ENCODE measurements around the gene PTBP2. TPM values are rescaled to one million over a fixed set of nuclear protein-coding genes. Genes with fewer than 3 reads are reported as not detected.

The PTBP2 gene
- total and polyA plus RNA-seq, 7 donors, result 5.5 to 20.3 (median 9.3) TPM

GRCh38 chr1:96764469-96764868 is 42.9 kb downstream of the PTBP2 start:
- Histone ChIP-seq H3K4me3 (no peak overlapping the region), H3K36me3 (ENCODE audit: insufficient read depth in 1 of 2, low read depth in 1 of 2) (peaks cover 0 to under 1% of the 10 kb centered on the region in 2 donors), H3K27me3 (ENCODE audit: insufficient read depth in 3 of 3, low read length in 2 of 3) (no peaks in the 10 kb centered on the region), H3K9me3 (no peaks in the 10 kb centered on the region), H3K27ac (no peak overlapping the region), H3K4me1 (no peaks in the 10 kb centered on the region)
- intact Hi-C loops (cut with DNase I), result no loop called here
- no peak for DNase-seq
- no peak for ATAC-seq
- no peak for TF ChIP-seq CTCF (IDR thresholded peaks at IDR 0.05)

- H3K36me3 ChIP-seq (ENCODE audit: insufficient read depth in 1 of 2, low read depth in 1 of 2), result peaks cover 0 to 44% of the 10 kb centered on the region in 2 donors
- no peak overlapping the region for H3K27ac ChIP-seq
- no peak overlapping the region for H3K4me3 ChIP-seq
- TF ChIP-seq CTCF (IDR thresholded peaks at IDR 0.05), result no peak
- no peak for DNase-seq
- no peaks in the 10 kb centered on the region for H3K27me3 ChIP-seq (ENCODE audit: insufficient read depth in 3 of 3, low read length in 2 of 3)
- H3K4me1 ChIP-seq, result no peaks in the 10 kb centered on the region
- 93 to 96% (median 94%) methylated on average over 2 of the region's 2 CpGs for WGBS, 3 donors
- H3K9me3 ChIP-seq, result no peaks in the 10 kb centered on the region
- no peak for ATAC-seq
- intact Hi-C loops (cut with DNase I), result no loop called here
These were observed 50.3 kb downstream of the PTBP2 start for GRCh38 chr1:96771847-96772246.

GRCh38 chr1:96772349-96772748 is 50.8 kb downstream of the PTBP2 start:
- ATAC-seq (no peak), DNase-seq (no peak)
- 100% methylated on average over 1 of the region's 1 CpG for WGBS, 3 donors
- intact Hi-C loops (cut with DNase I), result no loop called here
- no peak for TF ChIP-seq CTCF (IDR thresholded peaks at IDR 0.05)
- no peak overlapping the region for H3K27ac ChIP-seq
- no peaks in the 10 kb centered on the region for H3K27me3 ChIP-seq (ENCODE audit: insufficient read depth in 3 of 3, low read length in 2 of 3)
- no peak overlapping the region for H3K4me3 ChIP-seq
- peaks cover 0 to 49% of the 10 kb centered on the region in 2 donors for H3K36me3 ChIP-seq (ENCODE audit: insufficient read depth in 1 of 2, low read depth in 1 of 2)
- H3K4me1 ChIP-seq, result no peaks in the 10 kb centered on the region
- H3K9me3 ChIP-seq, result no peaks in the 10 kb centered on the region

- no peaks in the 10 kb centered on the region for H3K9me3 ChIP-seq
- ATAC-seq (no peak), DNase-seq (no peak)
- H3K4me3 ChIP-seq, result no peak overlapping the region
- H3K36me3 ChIP-seq (ENCODE audit: insufficient read depth in 1 of 2, low read depth in 1 of 2), result peaks cover 0 to 55% of the 10 kb centered on the region in 2 donors
- no peak for TF ChIP-seq CTCF (IDR thresholded peaks at IDR 0.05)
- no peaks in the 10 kb centered on the region for H3K4me1 ChIP-seq
- intact Hi-C loops (cut with DNase I), result no loop called here
- H3K27me3 ChIP-seq (ENCODE audit: insufficient read depth in 3 of 3, low read length in 2 of 3), result no peaks in the 10 kb centered on the region
- H3K27ac ChIP-seq, result no peak overlapping the region
- 95 to 100% (median 95%) methylated on average over 4 of the region's 4 CpGs for WGBS, 3 donors
These were observed 51.4 kb downstream of the PTBP2 start for GRCh38 chr1:96772972-96773371.

- Histone ChIP-seq H3K9me3 (no peaks in the 10 kb centered on the region), H3K27ac (no peak overlapping the region), H3K36me3 (ENCODE audit: insufficient read depth in 1 of 2, low read depth in 1 of 2) (peaks cover 3 to 97% of the 10 kb centered on the region in 2 donors), H3K27me3 (ENCODE audit: insufficient read depth in 3 of 3, low read length in 2 of 3) (no peaks in the 10 kb centered on the region), H3K4me1 (no peaks in the 10 kb centered on the region), H3K4me3 (no peak overlapping the region)
- DNase-seq (no peak), ATAC-seq (no peak)
- intact Hi-C loops (cut with DNase I), result no loop called here
- no peak for TF ChIP-seq CTCF (IDR thresholded peaks at IDR 0.05)
These were observed 60.6 kb downstream of the PTBP2 start for GRCh38 chr1:96782206-96782605.

Measured in psoas muscle (tissue), 8 donors.